Activated naive CD4-positive, alpha-beta T cell treated with anti-CD3 and anti-CD28 coated beads, Interleukin-2, amount 50 U/mL, for 72 hours (primary cell): Measurements from ENCODE around the gene ACBD6. TPM values are rescaled to one million over a fixed set of nuclear protein-coding genes. Genes with fewer than 3 reads are reported as not detected.

Experiments
- ATAC-seq, 2 donors: fragments of 150-1000 bp; cut with Tn5 transposase; 2 replicates each; pipeline ENCODE4 v1.10.0; 2021; ENCODE audit warnings: mild to moderate bottlenecking in 2 of 2, moderate library complexity in 2 of 2
- DNase-seq, 2 donors: peaks; one replicate each; pipeline ENCODE4 v3.0.0; 2021 to 2022; ENCODE audit warnings: low spot score in 2 of 2
- H3K27ac Mint-ChIP-seq, 2 donors: one replicate each; pipeline ENCODE4 v1.8.0; 2022; ENCODE audit warnings: mild to moderate bottlenecking in 2 of 2, mixed read lengths in 2 of 2
- H3K36me3 Mint-ChIP-seq, 2 donors: one replicate each; pipeline ENCODE4 v1.8.0; 2022; ENCODE audit warnings: mixed read lengths in 2 of 2
- H3K9me3 Mint-ChIP-seq, 2 donors: one replicate each; pipeline ENCODE4 v1.8.0; 2022; ENCODE audit warnings: mixed read lengths in 2 of 2
- total RNA-seq, 2 donors: library from RNA; stranded (reverse); gene quantifications; one replicate each; pipeline ENCODE4 v1.2.3, GENCODE V29; 2022

The ACBD6 gene
- total RNA-seq, 2 donors from 2014 or later: 18.6 to 51.2 TPM

DNA sequence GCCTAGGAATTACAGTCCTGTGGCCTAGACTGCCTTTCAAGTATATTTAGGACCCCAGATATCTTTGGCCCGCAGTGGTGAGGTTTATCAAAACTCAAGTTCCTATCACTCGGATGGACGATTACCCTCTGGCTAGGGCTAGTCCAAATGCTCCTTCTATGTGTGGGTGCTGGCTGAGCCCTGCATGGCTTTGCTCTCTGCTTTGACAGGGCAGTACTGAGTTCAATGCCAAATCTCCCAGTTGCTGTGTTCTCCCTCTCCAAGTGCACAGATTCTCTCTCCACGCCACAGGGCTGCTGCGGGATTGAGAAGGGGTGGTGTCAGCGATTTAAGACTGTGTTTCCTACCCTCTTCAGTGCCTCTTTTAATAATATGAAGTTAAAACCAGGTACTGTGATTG, 175.3 kb downstream of the ACBD6 start:
- Mint-ChIP-seq H3K36me3 (peaks cover 6 to 15% of the 10 kb centered on the region in 2 donors), H3K9me3 (peaks cover 5 to 18% of the 10 kb centered on the region in 2 donors), H3K27ac (no peak overlapping the region)
- no peak for DNase-seq
- ATAC-seq: no peak

DNA sequence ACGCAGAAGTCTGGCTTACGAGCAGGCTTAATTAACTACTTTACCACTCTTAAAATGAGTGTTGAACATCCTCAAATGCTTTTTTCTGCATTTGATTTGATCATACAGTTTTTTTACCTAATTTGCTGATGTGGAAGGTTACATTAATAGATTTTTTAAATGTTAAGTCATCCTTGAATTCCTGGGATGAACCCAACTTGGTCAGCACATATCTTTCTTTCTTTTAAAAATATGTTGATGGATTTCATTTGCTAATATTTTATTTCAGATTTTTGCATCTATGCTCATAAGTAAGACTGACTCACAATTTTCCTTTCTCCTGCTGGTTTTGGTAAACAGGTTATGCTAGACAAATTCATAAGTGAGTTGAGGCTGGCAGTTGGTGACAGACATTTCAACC, 189.5 kb downstream of the ACBD6 start:
- peaks cover 0 to 12% of the 10 kb centered on the region in 2 donors for H3K9me3 Mint-ChIP-seq
- ATAC-seq (no peak), DNase-seq (no peak)
- peaks cover 6 to 19% of the 10 kb centered on the region in 2 donors for H3K36me3 Mint-ChIP-seq
- no peak overlapping the region for H3K27ac Mint-ChIP-seq

DNA sequence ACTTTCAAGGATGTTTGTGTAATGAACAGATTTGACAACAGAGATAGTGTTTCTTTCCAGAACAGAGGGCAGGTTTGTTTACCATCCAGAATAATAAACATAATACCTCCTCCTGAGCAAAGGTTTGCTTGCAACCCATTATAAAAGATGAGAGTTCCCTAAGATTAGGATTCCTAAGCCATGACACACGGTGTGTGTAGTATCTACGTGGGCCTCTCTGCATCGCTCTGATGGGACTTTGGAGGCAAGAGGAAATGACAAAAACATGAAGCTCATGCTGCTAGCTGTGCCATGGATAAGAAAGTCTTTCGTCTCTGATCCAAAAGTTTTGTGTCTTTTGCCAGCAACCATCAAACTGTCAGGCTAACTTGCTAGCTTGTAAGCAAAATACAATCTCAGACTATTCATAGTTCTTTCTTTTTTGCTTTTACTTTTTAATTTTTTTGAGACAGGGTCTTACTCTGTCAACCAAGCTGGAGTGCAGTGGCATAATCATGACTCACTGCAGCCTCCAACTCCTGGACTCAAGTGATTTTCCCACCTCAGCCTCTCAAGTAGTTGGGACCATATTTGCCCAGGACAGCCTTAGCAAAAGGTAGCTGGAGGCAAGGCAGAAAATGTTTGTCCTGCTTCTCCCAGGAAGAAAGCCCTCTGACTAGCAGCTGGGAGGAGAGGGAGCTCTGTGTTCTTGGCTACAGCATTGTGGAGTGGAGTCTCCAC, 191.2 kb downstream of the ACBD6 start:
- Mint-ChIP-seq H3K36me3 (peaks cover 13 to 32% of the 10 kb centered on the region in 2 donors), H3K9me3 (peaks cover 6 to 24% of the 10 kb centered on the region in 2 donors), H3K27ac (no peak overlapping the region)
- ATAC-seq (no peak), DNase-seq (no peak)

DNA sequence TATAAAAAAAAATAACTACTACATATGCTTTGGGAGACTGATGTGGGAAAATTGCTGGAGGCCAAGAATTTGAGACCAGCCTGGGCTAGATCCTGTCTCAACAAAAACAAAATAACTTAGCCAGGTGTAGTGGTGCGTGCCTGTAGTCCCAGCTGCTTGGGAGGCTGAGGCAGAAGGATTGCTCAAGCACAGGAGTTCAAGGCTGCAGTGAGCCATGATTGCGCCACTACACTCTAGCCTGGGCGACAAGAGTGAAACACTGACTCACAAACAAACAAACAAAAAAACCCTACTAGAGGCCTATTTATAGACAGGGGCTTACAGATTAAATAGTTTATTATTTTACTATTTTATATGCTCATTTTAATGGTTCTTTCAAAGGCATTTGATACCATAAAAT, 192.3 kb downstream of the ACBD6 start:
- H3K9me3 Mint-ChIP-seq: peaks cover 6 to 25% of the 10 kb centered on the region in 2 donors
- ATAC-seq (no peak), DNase-seq (no peak)
- H3K27ac Mint-ChIP-seq: no peak overlapping the region
- peaks cover 13 to 33% of the 10 kb centered on the region in 2 donors for H3K36me3 Mint-ChIP-seq

DNA sequence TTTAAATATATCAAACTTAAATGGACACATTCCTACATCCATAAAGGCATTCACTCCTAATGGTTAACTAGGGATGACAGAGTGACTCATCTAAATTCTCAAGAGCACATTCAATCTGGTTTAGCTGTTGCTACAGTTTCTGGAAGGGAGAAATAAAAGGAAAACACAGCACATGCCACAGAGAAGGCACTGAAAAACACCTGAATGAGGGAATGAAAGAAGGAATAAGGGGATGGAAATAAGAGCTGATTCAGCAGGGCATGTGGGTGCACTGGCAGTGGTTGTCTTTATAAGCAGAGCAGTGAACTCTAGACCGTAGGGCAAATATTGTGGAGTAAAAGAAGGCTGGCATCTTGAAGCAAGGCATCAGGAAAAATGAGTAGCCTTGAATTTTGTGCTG, 193.0 kb downstream of the ACBD6 start:
- no peak for DNase-seq
- Mint-ChIP-seq H3K9me3 (peaks cover 6 to 25% of the 10 kb centered on the region in 2 donors), H3K27ac (no peak overlapping the region), H3K36me3 (peaks cover 13 to 33% of the 10 kb centered on the region in 2 donors)
- no peak for ATAC-seq

DNA sequence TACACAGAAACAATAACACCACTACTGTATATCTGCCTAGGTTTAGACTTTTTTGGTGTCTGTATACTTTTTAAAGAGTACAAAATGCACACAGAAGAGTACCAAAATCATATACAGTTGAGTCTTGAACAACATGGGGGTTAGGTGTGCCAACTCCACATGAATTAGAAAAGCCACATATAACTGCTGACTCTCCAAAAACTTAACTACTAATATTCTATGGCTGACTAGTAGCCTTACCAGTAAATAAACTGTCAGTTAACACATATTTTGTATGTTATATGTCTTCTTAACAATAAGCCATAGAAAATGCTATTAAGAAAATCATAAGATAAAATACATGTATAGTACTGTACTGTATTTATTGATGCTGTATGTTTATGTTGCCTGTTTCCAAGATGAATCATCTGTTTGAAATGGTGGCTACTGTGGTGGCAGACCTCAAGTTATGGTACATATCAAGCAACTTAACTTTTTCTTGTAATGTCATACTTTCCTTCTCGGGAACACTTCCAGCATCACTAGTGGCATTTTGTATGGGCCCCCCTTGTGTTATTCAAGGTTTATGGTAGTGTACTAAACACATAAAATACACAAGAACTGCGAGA, 201.1 kb downstream of the ACBD6 start:
- H3K36me3 Mint-ChIP-seq: peaks cover 0 to 2% of the 10 kb centered on the region in 2 donors
- no peak overlapping the region for H3K27ac Mint-ChIP-seq
- peak in 1 of 2 donors; percentile 40 for ATAC-seq
- peaks cover 0 to 1% of the 10 kb centered on the region in 2 donors for H3K9me3 Mint-ChIP-seq
- DNase-seq: no peak

DNA sequence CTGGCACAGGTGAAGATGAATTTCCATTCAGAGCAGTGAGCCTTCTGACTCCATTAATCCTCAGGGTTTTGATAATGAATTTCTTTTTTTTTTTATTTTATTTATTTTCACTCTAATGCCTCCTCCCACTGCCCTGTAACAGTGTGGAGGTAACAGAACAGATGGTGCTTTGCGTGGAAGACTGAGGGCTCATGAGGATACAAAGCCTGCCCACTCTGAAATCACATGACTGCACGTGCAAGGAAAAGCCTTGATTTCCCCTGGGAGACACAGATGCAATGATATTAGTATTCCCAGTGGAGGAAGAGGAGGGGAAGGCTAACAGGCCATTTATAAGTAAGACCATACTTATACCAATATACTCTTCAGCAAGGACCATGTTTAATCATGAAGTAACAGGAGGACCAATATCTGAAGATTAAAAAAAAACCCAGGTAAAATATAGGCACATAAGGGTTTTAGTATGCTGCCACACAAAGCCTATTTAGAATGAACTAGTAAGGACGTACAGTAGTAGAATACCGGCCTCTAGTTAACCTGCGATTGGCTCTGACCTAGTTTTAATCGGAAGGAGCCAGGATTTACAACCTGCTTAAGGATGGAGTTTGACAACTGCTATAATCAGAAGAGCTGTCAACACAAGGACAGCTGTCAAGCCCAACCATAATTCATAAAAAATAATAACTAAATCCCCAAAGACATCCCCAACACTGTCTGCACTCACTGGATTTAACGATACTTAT, 202.7 kb downstream of the ACBD6 start:
- H3K36me3 Mint-ChIP-seq: peaks cover 11 to 14% of the 10 kb centered on the region in 2 donors
- no peak for ATAC-seq
- no peak overlapping the region for H3K27ac Mint-ChIP-seq
- H3K9me3 Mint-ChIP-seq: peaks cover 3 to 4% of the 10 kb centered on the region in 2 donors
- DNase-seq: no peak

DNA sequence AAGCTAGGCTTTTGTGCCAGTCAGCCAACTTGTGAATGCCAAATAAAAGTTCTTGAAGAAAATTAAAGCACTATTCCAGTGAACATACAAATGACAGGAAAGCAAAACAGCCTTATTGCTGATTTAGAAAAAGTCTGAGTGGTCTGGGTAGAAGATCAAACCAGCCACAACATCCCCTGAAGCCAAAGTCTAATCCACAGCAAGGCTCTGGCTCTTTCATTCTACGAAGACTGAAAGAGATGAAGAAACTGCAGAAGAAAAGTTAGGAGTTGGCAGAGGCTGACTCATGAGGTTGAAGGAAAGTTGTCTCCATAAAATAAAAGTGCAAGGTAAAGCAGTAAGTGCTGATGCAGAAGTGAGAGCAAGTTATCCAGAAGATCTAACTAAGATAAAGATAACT, 206.4 kb downstream of the ACBD6 start:
- Mint-ChIP-seq H3K9me3 (peaks cover 3 to 4% of the 10 kb centered on the region in 2 donors), H3K36me3 (peaks cover 13 to 23% of the 10 kb centered on the region in 2 donors), H3K27ac (peak overlapping the region; percentile 5 to 6)
- ATAC-seq: peak in 1 of 2 donors; percentile 61
- DNase-seq: no peak

DNA sequence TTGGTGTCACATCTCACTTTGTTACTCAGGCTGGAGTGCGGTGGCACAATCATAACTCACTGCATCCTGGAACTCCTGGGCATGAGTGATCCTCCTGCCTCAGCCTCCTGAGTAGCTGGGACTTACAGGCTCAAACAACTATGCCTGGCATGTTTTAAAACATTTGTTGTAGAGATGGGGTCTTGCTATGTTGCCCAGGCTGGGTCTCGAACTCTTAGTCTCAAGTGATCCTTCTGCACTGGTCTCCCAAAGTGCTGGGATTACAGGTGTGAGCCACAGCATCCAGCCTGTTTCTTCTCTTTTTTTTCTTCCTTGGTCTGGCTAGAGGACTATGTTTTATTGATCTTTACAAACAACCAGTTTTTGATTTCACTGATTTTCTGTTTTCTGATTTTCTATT, 207.7 kb downstream of the ACBD6 start:
- no peak for ATAC-seq
- Mint-ChIP-seq H3K27ac (peak overlapping the region in 1 of 2 donors; percentile 45), H3K36me3 (peaks cover 13 to 23% of the 10 kb centered on the region in 2 donors), H3K9me3 (peaks cover 3 to 4% of the 10 kb centered on the region in 2 donors)
- no peak for DNase-seq

DNA sequence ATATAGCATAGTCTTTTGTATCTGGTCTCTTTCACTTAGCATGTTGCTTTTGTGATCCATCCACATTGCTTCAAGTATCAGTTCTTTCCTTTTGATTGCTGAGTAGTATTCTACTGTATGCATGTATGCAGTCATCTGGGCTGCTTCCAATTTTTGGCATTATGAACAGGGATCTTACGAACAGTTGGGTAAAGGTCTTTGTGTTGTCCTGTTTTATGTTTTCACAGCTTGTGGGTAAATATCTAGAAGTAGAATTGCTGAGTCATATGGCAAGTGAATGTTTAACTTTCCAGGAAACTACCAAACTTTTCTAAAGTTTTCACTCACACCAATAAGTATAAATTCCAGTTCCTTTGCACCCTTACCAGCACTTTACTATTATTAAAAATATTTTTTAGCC, 211.4 kb downstream of the ACBD6 start:
- H3K9me3 Mint-ChIP-seq: peaks cover 3 to 4% of the 10 kb centered on the region in 2 donors
- ATAC-seq: no peak
- no peak for DNase-seq
- peak overlapping the region in 1 of 2 donors; percentile 33 for H3K27ac Mint-ChIP-seq
- H3K36me3 Mint-ChIP-seq: peaks cover 13 to 21% of the 10 kb centered on the region in 2 donors

DNA sequence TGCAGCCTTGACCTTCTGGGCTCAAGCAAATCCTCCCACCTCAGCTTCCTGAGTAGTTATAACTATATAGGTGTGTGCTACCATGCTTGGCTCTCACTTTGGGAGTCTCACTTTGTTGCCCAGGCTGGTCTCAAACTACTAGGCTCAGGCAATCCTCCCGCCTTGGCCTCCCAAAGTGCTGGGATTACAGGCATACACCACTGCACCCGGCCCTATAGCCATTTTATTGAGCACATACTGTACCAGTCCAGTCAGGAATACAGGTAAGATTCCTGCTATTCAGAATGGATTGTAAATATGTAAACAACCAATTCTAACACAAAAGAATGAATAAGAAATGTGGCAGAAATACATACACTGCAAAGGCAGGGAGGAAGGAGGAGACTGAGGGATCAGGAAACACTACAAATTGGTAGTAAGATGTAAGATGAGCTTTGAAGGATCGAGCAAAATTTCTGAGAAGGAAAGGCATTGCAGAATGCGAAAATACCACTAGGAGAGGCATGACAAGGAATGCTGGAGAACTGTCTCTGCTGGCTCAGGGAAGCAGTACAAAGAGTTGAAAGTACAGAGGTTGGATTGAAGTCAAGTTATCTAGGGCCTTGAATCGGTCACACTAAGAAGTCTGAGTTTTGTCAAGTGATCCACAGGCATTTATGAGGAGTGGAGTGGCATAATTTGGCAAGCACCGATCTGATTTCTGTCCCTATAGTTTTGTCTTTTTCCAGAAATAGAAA, 211.9 kb downstream of the ACBD6 start:
- Mint-ChIP-seq H3K27ac (peak overlapping the region in 1 of 2 donors; percentile 33), H3K36me3 (peaks cover 7 to 16% of the 10 kb centered on the region in 2 donors), H3K9me3 (peaks cover 0 to 3% of the 10 kb centered on the region in 2 donors)
- DNase-seq (no peak), ATAC-seq (no peak)

DNA sequence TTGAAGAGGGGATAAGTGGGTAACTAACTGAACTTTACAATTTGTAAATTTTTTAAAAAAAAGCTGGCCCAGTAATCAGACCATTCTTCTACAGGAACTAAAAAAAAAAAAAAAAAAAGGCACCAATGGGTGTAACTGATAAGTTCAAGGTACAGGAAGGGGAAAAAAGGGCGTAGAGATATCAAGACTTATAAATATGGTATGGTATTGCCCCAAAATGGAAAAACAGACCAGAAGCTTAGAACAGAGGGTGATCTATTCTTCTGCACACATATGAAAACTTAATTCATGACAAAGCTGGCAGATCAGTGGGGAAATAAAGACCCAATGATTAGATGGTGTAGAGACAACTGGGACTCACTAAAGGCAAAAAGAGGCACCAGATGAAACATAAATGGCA, 213.4 kb downstream of the ACBD6 start:
- ATAC-seq (no peak), DNase-seq (no peak)
- H3K36me3 Mint-ChIP-seq: peaks cover 0 to 7% of the 10 kb centered on the region in 2 donors
- no peaks in the 10 kb centered on the region for H3K9me3 Mint-ChIP-seq
- H3K27ac Mint-ChIP-seq: no peak overlapping the region

DNA sequence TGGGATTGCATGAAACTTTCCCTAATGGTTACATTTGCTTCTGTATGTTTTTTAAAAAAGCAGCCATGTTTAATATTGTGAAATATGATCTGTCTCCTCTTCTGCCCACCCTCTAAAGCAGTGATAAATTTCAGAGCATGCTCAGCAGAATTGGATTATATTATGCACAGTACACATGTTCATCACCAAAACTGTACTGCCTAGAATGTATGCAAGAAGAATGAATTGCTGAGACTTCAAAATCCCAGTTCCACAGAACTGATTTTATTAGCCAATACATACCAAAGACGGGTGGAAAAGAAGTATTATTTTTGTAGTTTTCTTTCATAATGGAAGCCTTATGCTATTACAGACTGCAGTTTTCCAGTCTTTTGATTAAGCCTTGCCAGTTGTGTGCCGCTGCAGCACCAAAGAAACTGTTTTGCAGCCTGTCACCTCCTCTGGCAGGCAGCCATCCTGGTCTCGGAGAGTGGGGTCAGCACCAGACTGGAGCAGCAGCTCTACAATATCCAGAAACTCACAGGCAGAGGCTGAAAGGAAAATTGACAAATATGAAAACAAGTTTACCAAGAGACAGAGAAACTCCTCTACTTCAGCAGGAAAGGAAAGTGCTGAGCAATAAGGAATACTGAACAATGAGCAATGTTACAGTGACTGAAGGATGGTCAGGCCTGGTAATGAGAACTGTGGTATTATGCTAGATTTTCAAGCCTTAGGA, 214.2 kb downstream of the ACBD6 start:
- H3K27ac Mint-ChIP-seq: peak overlapping the region in 1 of 2 donors; percentile 17
- DNase-seq (no peak), ATAC-seq (no peak)
- H3K36me3 Mint-ChIP-seq: peaks cover 0 to 7% of the 10 kb centered on the region in 2 donors
- no peaks in the 10 kb centered on the region for H3K9me3 Mint-ChIP-seq

DNA sequence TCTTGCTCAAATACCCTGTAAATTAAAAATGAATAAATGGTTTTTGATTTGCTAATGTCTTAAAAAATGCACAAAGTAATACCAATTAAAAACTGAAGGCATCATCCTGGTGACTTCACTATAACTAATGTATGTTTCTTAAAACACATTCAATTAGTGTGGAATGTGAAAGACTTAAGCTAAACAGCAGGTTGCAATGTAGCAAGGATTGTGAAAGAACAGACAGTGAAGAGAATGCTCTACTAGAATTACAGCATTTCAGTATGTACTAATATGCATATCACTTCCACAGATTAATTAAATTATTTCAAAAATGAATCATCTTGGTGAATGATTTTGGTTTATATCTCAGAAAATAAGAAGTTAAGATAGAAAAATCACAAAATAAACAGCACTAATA, 216.0 kb downstream of the ACBD6 start:
- ATAC-seq (no peak), DNase-seq (no peak)
- no peak overlapping the region for H3K27ac Mint-ChIP-seq
- no peaks in the 10 kb centered on the region for H3K9me3 Mint-ChIP-seq
- H3K36me3 Mint-ChIP-seq: no peaks in the 10 kb centered on the region

DNA sequence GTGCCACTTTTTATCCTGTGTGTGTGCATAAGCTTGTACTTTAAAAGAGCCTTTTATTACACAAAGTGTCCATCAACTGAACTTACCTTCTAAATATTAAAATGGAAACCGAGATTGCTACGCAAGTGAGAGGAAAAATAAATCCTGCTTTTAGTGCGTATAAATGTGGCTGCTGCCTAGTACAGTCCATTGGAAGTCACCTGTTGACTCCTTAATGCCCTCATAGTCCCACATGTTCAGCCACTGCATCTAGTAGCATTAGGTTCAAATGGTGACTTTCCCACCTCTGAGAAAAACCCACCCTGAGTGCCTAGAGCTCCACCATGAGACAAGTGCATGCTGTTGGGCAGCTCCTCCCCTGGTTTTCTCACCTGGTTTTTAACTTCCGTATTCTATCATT, 219.3 kb downstream of the ACBD6 start:
- ATAC-seq: no peak
- Mint-ChIP-seq H3K27ac (no peak overlapping the region), H3K36me3 (peaks cover 1 to 4% of the 10 kb centered on the region in 2 donors), H3K9me3 (no peaks in the 10 kb centered on the region)
- DNase-seq: no peak

DNA sequence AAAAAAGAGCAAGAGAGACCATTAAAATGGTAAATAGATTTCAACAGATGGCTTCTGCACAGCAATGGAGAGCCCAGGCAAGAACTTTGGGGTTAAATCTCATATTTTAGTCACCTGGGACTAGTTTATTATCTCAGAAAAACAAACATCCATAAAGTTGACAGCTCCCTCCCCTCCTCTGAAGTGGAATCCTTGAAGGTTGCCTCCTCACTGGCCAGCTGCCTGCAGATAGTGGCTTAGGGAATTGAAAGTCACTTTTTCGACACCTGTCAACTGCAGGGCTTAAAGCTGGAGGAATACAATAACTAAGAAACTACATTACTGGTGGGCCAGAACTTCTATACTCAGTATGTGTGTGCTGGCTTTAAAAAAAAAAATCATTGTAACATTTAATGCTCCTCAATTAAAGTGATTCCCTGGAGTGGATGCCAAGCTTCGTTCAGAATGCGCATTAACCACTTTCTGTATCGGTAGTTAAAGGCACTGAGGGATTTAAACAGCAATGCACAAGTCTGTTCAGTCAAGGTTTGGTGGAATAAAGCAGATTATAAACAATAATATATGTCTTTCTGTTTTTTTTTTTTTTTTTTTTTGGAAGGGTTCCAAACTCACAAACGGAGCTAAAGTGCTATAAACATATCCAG, 219.9 kb downstream of the ACBD6 start:
- Mint-ChIP-seq H3K27ac (no peak overlapping the region), H3K36me3 (peaks cover 4 to 5% of the 10 kb centered on the region in 2 donors), H3K9me3 (no peaks in the 10 kb centered on the region)
- ATAC-seq: no peak
- DNase-seq: no peak
